OCI-LY3 (cell line): ENCODE results near the gene FABP1.

ENCODE experiments used
- H2AFZ ChIP-seq: fragments of 200-600, 300-600 bp; shearing (Covaris generic); 2 replicates; pipeline ENCODE4 v1.6.0; 2014; ENCODE audit warnings: antibody characterized with exemption, low read depth, low read length
- H3K27ac ChIP-seq: fragments of 200-600, 300-600 bp; sonication (generic); 2 replicates; pipeline ENCODE4 v1.5.1; 2014; ENCODE audit warnings: mild to moderate bottlenecking, low read length, moderate library complexity, mixed read lengths
- H3K27me3 ChIP-seq: fragments of 200-600, 300-600 bp; sonication (generic); 2 replicates; pipeline ENCODE4 v1.6.1; 2014; ENCODE audit warnings: low read depth, low read length, mixed read lengths
- H3K36me3 ChIP-seq: fragments of 200-600, 300-600 bp; sonication (generic); replicated peaks from 2 replicates; pipeline ENCODE3; 2014; ENCODE audit warnings: low read depth, low read length, mixed read lengths
- H3K4me1 ChIP-seq: fragments of 300-600, 200-600 bp; sonication (generic); 2 replicates; pipeline ENCODE4 v1.6.1; 2014; ENCODE audit warnings: low read length, mixed read lengths
- H3K4me2 ChIP-seq: fragments of 200-600, 300-600 bp; sonication (generic); 2 replicates; pipeline ENCODE4 v1.6.1; 2014; ENCODE audit warnings: low read length, mixed read lengths
- H3K4me3 ChIP-seq: fragments of 300-600, 200-600 bp; sonication (generic); 2 replicates; pipeline ENCODE4 v1.5.1; 2014; ENCODE audit warnings: antibody characterized with exemption, mild to moderate bottlenecking, low read length, moderate library complexity
- H3K79me2 ChIP-seq: fragments of 300-600, 200-600 bp; shearing (Covaris generic); 2 replicates; pipeline ENCODE4 v1.6.1; 2014; ENCODE audit warnings: mild to moderate bottlenecking, low read length, mixed read lengths
- H3K9ac ChIP-seq: fragments of 300-600, 200-600 bp; shearing (Covaris generic); 2 replicates; pipeline ENCODE4 v1.6.0; 2014; ENCODE audit warnings: mild to moderate bottlenecking, low read length, moderate library complexity
- H3K9me3 ChIP-seq: fragments of 200-600, 300-600 bp; shearing (Covaris generic); 2 replicates; pipeline ENCODE4 v1.6.1; 2014; ENCODE audit warnings: low read length, mixed read lengths; ENCODE audit not compliant: insufficient read depth
- H4K20me1 ChIP-seq: fragments of 200-600, 300-600 bp; sonication (generic); 2 replicates; pipeline ENCODE4 v1.6.1; 2016; ENCODE audit warnings: low read length, mixed read lengths; ENCODE audit not compliant: insufficient read depth
- CTCF ChIP-seq: fragments of 200-600, 300-600 bp; sonication (generic); IDR thresholded peaks from 2 replicates; pipeline ENCODE4 v1.5.1; 2014; ENCODE audit warnings: antibody characterized with exemption, low read length, low read depth
- EZH2phosphoT487 ChIP-seq: fragments of 200-600 bp; shearing (Covaris generic); IDR thresholded peaks from 2 replicates; pipeline ENCODE4 v1.6.1; 2018; ENCODE audit warnings: antibody characterized with exemption, mixed run types, low read depth

FABP1 gene

GRCh38 chr2:88082781-88083180 is 45.1 kb downstream of the FABP1 start:
- H3K27me3 ChIP-seq: no peaks in the 10 kb centered on the region
- no peaks in the 10 kb centered on the region for H3K79me2 ChIP-seq
- H4K20me1 ChIP-seq: no peaks in the 10 kb centered on the region
- H3K27ac ChIP-seq: no peak overlapping the region
- no peak overlapping the region for H3K9ac ChIP-seq
- H2AFZ ChIP-seq: no peak overlapping the region
- no peak overlapping the region for H3K4me3 ChIP-seq
- no peaks in the 10 kb centered on the region for H3K9me3 ChIP-seq
- no peak overlapping the region for H3K4me2 ChIP-seq
- TF ChIP-seq CTCF (no peak), EZH2phosphoT487 (no peak)
- H3K36me3 ChIP-seq: no peaks in the 10 kb centered on the region
- no peaks in the 10 kb centered on the region for H3K4me1 ChIP-seq

- H3K36me3 ChIP-seq: no peaks in the 10 kb centered on the region
- H3K9me3 ChIP-seq: no peaks in the 10 kb centered on the region
- H3K4me2 ChIP-seq: no peak overlapping the region
- TF ChIP-seq CTCF: no peak
- TF ChIP-seq EZH2phosphoT487: no peak
- no peaks in the 10 kb centered on the region for H3K4me1 ChIP-seq
- no peaks in the 10 kb centered on the region for H3K27me3 ChIP-seq
- H2AFZ ChIP-seq: no peak overlapping the region
- H3K9ac ChIP-seq: no peak overlapping the region
- no peak overlapping the region for H3K27ac ChIP-seq
- no peaks in the 10 kb centered on the region for H3K79me2 ChIP-seq
- no peak overlapping the region for H3K4me3 ChIP-seq
- no peaks in the 10 kb centered on the region for H4K20me1 ChIP-seq
Measured at GRCh38 chr2:88081924-88082608, 45.8 kb downstream of the FABP1 start.

DNA sequence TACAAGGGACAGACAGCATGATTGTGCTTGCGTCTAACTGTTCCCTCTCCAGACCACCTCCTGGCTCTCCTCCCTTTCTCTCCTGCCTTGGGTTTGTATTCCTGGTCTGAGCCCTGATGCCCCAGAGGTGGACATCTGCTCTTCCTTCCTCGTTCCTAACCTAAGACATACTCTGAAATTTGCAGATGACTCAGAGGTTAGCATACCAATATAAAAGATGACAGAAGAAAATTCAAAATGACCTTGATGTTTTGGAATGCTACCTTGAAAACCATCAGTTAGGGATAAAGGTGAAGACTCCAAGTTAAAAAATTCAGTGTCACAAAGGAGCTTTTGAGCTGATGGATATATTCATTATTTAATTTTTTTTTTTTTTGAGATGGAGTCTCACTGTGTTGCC is 47.3 kb downstream of the FABP1 start:
- TF ChIP-seq EZH2phosphoT487 (no peak), CTCF (no peak)
- no peaks in the 10 kb centered on the region for H4K20me1 ChIP-seq
- no peak overlapping the region for H2AFZ ChIP-seq
- H3K4me2 ChIP-seq: no peak overlapping the region
- H3K27ac ChIP-seq: no peak overlapping the region
- H3K9ac ChIP-seq: no peak overlapping the region
- H3K79me2 ChIP-seq: no peaks in the 10 kb centered on the region
- H3K36me3 ChIP-seq: no peaks in the 10 kb centered on the region
- no peaks in the 10 kb centered on the region for H3K9me3 ChIP-seq
- H3K27me3 ChIP-seq: no peaks in the 10 kb centered on the region
- no peak overlapping the region for H3K4me3 ChIP-seq
- no peaks in the 10 kb centered on the region for H3K4me1 ChIP-seq

GRCh38 chr2:88078643-88079172 is 49.2 kb downstream of the FABP1 start:
- H3K4me3 ChIP-seq: no peak overlapping the region
- no peaks in the 10 kb centered on the region for H3K36me3 ChIP-seq
- H3K9me3 ChIP-seq: no peaks in the 10 kb centered on the region
- H2AFZ ChIP-seq: no peak overlapping the region
- no peaks in the 10 kb centered on the region for H3K27me3 ChIP-seq
- no peak for TF ChIP-seq CTCF
- no peak for TF ChIP-seq EZH2phosphoT487
- H3K79me2 ChIP-seq: no peaks in the 10 kb centered on the region
- no peaks in the 10 kb centered on the region for H4K20me1 ChIP-seq
- no peak overlapping the region for H3K4me2 ChIP-seq
- H3K9ac ChIP-seq: no peak overlapping the region
- H3K4me1 ChIP-seq: no peaks in the 10 kb centered on the region
- no peak overlapping the region for H3K27ac ChIP-seq
